ENCODE results near the gene RXRB.
"Not testable (repeated sequence)": the region's sequence is repeated elsewhere in the genome, so short reads cannot be mapped to it uniquely, and the experiment has no call there.

RXRB gene

DNA sequence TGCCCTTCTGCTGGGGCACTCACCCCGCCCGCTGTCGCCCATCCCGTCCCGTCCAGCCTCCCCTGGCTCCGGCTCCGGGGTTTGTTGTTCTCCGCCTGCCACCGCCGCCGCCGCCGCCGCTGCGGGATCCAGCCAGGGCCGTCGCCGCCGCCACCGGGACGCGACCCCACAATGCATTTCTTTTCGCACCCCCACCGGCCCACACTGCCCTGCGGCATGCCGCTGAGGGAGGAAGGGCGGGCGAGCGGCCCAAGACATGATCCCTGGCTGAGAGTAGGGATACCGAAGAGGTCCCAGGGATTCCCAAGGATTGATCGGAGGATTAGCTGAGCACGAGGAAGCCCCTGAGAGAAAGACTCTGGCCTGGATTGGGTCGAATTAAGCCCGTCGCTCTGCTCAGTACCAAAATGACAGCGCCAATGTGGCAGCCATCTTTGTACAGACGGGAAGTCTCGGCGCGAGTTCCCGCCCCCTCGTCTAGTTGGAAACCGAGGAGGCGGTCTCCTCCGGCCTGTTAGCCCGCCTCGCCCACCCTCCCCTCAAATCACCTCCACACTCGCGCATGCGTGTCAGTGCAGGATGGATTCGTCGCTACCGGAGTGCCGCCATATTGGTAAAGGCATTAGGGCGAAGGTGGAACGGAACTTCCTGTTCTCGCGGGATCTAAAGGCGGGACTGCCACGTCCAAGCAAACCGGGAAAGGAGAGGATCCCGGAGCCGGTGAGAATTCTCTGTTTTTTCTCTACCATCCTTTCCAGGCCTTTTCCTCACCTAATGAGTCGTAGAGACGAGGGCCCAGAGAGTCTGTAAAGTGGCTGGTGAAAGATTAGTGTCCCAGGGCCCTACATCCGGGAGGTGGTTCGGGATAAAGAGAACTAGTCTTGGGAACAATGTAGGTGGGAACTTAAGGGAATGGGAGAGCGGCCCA lies at the start of gene RXRB, which contains the start of gene SLC39A7:
RXRB (minus strand) TSS at position 447 of the 928 bp plus-strand sequence; CDS start at position 258, 189 bp downstream.
SLC39A7 (plus strand) TSS at position 649 of the 928 bp plus-strand sequence. CDS start 379 bp downstream, outside the sequence.
- peak; percentile 99 for DNase-seq

DNA sequence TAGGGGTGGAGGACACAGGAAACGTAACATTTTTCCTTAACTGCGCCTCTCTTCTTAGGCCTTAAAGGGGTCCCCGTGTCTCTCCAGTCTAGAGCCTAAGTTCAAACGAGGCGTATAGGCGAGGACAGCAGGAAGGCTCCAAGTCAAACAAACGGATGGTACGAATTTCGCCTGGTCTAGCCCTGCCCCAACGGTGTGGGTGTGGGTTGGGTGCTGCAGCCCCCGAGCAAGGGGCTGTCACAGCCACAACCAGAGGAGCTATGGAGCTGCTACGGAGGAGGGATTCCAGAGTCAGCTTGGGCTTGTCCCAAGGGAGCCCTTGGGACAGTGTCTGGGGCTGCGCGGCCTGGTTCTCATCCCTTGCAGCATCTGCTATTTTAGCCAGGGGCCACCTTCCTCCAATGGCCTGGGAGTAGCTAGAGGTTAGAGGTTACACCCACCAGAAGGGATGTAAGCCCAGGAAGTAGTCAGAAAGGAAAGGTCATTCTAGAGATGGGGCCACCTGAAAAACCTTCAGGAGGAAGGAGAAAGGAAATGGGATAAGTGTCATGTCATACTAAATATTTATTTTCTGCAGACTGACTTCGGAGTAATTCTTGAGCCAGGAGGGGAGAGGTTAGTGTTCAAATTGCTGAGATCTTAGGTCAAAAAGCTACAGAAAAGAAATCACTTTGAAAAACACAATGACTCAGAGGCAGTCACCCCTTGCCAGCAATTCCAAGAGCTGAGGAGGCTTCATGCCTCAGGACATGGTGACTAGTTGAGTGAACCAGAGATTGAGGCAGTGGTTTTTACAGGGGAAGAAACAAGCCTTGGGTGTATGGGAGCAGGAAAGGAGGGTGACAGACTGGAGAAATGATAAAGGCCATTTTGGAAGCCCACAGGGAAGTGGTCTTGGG lies 49.5 kb upstream of the RXRB start:
- DNase-seq: peak; percentile 82

DNA sequence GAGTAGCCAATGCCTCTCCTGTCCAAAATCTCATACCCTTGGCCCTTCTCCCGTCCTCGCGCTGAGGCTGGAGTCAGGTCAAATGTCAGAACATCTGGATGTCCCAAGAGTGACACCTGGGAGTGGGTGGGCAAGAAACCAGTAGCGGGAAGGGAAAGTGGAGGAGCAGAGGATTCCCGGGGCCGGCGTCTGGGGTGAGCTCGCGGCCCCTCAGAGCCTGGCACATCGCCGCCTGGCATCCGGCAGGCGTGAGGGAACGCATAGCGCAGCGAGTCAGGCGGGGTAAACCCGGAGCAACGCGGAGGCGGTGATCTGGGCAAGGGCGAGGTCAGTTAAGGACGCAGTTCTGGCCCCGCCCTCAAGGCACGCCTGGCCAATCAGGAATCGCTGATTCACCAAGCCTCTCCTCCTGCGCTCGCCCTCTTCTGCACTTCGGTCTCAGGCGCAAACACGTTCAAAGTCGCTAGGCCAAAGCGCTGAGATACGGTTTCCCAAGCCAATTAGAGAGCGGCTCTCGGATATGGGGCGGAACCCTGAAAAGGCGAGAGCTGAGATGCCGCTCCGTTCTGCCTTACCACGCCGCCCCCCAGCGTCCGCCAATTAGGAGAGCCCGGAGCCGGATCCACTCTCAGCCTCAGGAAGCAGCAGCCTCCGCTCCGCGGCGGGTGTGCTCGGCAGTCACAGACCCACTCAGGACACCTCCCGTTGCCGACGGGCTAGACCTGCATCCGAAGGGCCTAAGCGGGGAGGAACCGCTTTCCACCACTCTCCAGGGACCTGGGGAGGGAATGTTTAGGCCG lies 48.7 kb upstream of the RXRB start:
- DNase-seq: peak; percentile 97

DNA sequence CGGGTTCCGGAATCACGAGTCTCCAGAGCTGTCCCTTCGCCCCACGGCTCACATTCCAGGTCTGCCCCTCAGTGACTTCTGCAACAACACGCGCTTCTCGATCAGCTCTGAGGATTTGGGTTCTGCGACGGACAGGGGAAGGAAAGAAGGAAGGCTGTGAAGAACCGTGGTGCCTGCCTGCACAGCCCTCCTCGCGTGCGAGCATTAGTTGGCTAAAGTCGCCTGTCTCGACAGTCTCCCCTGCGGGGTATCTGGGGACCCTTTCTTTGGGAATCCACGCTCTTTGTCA lies 48.1 kb upstream of the RXRB start:
- peak; percentile 45 for DNase-seq

DNA sequence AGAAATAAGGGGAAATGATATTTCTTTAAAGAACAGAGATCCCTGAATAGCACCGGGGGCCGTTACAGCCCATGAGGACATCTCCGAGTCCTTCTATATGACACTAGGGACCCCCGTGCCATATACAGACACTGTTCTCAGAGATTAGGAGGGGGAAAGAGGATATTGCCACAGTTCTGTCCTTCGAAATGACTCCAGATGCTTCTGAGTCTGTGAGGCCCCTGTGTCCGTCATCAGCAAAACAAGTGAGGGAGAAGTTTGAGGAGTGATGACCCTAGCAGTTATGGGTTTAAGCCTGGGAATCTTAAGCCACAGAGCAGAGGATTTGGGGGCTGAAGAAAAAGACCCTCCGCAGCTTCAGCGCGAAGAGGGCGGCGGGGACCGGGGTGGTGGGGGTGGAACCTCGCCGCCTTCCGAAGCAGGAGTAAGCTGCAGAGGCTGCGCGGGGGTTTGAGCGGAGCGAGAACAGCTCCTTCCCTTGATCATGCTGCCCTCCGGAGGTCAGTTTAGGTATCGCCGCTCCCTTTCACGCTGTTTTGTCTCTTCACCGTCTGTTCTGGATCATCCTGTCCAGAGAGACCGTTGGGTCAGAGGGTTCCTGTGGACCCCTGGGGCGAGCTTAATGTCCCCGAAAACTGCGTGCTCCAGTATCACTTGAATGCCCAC lies 47.6 kb upstream of the RXRB start:
- DNase-seq: peak; percentile 60

DNA sequence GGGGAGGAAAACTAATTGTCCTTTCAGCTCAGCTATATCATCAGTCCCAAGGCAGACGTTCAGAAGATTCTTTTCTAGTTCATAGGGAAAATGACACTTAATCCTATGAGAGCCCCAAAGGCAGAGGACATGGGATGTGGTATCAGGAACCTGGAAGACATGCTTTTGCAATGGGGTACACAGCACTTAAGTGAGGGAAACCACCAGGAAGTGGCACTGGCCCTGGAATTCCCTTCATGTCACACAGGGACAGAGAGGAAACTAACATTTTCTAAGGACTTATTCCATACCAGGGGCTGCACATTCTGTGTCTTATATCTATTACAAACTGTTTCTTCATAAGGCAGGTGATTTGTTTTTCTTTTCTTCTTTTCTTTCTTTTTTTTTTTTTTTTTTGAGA lies 43.0 kb upstream of the RXRB start:
- no peak for DNase-seq

DNA sequence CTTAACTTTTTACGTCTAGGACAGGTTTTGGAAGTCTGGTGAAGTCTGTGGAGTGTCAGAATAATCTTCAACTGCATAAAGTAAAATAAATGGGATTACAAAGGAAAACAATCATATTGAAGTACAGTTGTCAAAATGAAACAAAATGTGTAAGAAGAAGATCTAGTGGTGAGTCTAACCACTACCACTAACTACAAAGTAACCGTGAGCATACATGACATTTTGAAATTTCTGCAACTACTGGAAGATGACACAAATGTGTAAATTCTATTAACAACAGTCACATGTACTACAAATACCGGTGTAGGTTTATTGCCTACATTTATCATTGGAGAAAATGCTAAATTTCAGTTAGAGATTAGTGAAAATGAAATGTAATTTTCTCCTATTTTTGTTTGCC lies 41.5 kb upstream of the RXRB start:
- no peak for DNase-seq

DNA sequence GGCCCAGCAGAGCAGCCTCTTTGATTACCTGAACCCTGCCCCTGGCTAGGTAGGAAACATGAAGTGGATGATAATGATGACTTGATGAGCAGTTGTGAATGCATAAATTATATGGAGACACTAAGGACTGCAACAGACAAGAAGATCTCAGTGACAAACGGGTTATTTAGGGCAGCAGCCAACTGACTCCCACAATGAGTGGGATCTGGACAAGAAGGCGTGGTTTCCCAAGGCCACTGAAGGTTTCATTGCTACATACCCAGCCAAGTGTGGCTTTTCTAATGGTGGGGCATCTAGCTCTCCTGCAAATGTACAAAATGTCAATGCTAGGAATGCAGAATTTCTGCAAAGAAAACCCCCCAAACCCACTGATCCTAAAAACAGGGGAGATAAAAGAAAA lies 37.3 kb upstream of the RXRB start:
- no peak for DNase-seq

DNA sequence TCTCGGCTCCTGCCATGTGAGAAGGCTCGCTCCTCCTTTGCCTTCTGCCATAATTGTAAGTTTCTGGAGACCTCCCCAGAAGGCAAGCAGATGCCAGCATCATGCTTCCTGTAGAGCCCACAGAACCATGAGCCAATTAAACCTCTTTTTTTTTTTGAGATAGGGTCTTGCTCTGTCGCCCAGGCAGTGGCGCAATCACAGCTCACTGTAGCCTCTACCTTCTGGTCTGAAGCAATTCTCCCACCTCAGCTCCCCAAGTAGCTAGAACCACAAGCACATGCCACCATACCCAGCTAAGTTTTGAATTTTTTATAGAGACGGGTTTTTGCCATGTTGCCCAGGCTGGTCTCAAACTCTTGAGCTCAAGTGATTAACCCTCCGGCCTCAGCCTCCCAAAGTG lies 36.4 kb upstream of the RXRB start:
- DNase-seq: no peak

DNA sequence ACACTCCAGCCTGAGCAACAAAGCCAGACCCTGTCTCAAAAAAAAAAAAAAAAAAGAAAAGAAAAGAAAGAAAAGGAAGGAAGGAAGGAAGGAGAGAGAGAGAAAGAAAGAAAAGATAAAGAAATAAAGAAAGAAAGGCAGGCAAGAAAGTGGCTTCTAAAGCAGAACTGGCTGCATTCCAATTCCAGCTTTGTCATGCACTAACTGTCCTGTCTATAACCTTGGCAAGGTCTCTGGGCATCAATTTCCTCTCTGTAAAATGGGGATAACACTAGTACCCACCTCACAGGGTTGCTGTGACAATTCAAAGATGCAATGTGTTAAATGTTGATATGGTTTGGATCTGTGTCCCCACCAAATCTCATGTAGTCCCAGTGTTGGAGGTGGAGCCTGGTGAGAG lies 35.9 kb upstream of the RXRB start:
- DNase-seq: no peak

DNA sequence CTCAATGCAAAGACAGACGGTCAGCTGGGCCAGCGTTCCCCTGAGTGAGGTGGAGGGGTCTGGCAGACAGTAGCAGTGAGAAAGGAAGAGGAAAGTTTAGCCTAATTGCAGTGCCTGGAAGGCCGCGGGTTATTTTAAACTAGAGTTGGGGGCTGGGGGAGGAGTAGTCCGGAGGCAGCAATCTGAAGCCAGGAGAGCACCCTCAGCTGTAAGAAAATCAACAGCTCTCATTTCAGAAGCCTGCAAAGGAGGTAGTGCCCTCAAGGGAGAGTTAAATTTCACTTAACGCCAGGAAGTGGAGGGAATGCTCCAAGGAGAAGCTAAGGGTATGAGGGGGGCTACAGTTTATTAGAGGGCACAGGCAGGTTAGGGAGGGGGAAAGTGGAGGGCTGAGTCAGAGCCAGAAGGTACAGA lies 34.8 kb upstream of the RXRB start:
- DNase-seq: no peak

DNA sequence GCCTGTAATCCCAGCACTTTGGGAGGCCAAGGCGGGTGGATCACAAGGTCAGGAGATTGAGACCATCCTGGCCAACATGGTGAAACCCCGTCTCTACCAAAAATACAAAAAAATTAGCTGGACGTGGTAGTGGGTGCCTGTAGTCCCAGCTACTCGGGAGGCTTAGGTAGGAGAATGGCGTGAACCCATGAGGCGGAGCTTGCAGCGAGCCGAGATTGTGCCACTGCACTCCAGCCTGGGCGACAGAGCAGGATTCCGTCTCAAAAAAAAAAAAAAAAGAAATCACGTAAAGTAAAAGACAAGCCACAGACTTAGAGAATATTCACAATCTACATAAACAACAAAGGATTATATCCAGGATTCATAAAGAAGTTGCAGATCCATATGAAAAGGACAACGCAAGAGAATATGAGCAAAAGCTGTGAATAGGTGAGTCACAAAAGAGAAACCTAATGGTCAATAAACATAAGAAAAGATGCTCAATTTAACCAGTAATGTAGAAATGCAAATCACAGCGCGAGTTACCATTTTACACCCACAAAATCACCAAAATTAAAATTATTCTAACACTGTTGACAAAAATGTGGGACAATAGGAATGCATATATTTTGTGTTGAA lies 26.1 kb upstream of the RXRB start:
- not testable (repeated sequence) for DNase-seq

DNA sequence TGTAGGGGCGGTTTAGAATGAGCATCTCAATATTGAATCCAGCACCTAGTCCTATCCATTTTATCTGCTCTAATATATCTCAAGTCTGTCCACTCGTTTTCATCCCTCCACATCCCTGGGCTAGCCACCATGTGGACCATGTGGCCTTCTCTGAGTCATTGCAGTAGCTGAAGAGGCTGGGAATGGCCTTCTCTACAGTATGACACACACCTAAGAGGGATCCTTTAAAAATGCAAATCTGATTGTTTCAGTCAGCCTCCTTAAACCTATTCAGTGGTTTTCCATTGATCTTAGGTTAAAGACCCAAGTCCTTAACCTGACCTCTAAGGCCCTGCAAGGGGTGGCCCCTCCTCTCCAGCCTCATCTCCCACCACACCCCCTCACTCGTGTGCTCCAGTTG lies 17.2 kb upstream of the RXRB start:
- DNase-seq: no peak

DNA sequence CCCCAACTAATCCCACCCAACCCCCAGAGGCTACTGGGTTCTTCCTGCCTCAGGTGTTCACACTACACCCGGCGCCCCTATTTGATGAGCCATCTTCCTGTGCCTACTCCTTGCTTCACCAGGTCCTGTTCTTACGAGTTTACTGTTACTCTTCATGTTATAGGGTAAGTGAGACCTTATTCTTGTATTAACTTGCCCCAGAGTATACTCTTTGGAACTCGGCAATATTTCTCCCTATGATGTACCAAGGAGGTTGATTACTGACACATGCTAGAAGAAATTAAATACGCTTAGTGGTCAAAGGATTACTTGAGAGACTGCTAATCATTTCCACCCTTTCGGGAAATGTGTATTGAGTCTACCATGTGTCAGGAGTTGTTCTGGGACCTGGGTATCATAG lies 16.8 kb upstream of the RXRB start:
- DNase-seq: no peak

DNA sequence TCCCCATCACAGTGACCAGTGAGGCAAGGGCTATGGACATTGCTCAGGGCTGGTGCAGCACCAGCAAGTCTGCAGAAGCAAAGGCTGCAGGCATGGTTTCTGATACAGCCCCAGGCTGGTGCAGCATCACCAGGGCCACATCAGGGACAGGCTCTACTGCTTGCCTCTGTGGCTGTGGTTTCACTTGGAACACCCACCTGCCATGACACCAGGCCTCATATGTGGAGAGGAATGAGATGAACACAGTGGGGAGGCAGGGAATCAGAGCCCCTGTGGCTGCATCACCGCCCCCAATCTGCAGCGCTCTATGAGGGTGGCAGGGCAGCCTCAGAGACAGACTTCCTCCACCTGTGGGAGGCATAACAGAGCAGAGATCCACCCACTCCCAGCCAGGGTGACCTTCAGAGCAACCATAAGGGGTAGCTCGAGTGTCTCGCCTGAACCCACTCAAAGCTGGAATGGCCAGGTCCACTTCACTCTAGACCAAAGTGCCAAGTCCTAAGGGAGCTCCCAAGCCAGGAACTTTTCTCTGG lies 15.7 kb upstream of the RXRB start:
- DNase-seq: no peak

DNA sequence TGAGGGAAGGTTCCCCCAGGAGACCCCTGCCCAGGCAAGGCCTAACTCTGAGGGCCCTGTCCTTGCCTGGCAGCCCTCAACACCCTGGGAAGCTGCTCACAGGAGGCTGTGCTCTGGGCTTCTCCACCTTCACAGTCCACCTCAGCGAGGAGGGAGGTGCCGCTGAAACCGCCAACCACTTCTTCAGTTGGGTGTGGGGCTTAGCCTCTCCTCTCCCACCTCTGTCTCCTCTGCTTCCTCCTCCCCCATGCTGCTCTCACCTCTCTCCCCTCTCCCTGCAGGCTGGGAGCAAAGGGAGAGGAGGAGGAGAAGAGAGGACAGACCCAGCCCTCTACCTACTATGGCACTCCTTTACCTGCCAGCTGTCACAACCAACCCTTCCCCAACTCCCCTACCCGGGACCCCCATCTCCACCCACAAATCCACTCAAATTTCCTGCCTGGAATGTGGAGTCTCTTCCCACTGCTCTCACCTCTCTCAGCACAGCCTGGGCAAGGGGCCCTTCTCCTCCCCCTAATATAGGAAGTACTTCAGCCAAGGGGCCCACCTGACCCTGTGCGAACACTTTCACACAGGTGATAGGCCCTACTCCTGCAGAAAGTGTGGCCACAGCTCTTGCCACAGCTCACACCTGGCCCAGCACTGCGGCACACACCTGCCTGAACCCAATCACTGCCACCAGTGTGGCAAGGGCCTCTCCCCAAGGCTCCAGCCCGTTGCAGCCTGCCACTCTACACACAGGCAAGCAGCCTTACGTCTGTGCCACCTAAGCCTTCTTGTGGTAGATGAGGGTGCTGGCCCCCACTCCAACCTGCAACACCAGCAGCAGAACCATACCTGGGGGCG lies 15.0 kb upstream of the RXRB start:
- DNase-seq: no peak

DNA sequence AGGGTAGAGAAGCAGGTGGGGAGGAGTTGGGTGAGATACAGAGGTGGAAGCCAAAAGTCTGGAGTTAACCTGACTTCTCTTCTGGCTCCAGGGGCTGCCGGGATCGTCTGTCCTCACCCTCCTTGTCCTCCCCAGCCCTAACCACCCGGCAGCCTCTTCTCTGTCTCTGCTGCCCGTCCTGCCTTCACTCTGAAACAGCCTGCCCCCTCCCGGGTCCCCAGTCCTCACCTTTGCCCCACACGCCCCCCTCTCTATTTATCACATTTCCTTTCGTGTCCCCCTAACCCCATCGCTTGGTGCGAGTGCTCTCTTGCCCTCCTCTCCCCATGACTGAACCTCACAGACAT lies 13.5 kb upstream of the RXRB start:
- no peak for DNase-seq

DNA sequence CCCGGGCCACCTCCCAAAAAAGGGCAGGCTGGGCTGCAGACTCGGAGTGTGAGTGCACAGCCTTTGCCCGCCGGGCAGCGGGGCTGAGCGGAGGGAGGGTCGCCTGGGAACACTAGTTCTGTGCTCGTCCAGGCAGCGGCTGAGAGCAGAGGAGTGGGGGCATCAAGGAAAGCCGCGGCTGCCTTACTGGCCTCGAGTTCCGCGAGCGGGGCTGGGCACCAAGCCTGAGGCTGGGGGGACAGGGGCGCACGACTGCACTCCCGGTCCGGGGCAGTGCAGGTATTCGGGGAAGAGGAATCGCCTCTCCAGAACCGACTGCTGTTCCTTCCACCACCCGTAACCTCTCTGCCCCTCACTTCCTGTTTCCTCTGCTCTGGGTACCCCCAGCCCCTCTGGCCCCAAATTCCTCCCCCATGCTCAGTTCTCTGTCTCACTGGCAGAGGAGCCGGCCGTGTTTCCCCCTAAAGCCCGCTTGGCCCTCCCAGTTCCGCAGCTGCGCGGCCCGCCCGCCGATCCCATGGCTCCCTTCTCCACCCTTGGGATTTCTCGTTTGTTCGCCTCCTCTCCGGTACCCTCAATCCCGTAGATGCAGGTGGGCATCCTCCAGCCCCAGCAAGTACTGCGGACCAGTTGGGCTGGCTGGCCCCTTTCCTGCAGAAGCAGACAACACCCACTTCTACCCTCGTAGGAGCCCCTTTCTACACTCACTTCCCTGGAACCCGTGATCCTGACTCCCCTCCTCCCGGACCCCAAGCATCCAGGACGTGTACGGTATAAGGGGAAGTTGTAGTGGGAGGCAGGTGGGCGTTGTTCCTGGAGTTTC lies 12.9 kb upstream of the RXRB start:
- DNase-seq: no peak

DNA sequence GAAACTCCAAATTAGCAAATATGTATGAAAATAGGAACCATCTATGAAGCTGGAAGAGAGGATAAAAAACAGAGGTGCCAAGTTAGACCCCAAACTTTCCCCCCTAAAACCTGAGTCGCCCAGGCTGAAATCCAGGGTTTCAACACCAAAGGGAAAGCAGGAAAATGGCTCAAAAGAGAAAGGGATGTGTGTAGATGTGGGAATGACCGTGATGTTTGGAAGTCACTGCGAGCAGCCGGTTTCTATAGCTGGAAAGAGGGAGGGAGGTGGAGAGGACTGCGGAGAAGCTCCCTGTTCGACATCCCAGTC lies 12.3 kb upstream of the RXRB start:
- DNase-seq: no peak

Data from amniotic stem cell (primary cell).